ENCODE data around the gene TWIST2.

Gene TWIST2

GRCh38 chr2:238888781-238889180 lies 40.9 kb downstream of the TWIST2 start:
- DNase-seq (ENCODE audit: low spot score), result no peak

- no peak for DNase-seq (ENCODE audit: low spot score)
Measured at GRCh38 chr2:238890131-238890530, 42.2 kb downstream of the TWIST2 start.

GRCh38 chr2:238890618-238891456 lies 43.0 kb downstream of the TWIST2 start:
- DNase-seq (ENCODE audit: low spot score), result no peak

GRCh38 chr2:238891457-238892203 lies 43.7 kb downstream of the TWIST2 start:
- no peak for DNase-seq (ENCODE audit: low spot score)

DNA sequence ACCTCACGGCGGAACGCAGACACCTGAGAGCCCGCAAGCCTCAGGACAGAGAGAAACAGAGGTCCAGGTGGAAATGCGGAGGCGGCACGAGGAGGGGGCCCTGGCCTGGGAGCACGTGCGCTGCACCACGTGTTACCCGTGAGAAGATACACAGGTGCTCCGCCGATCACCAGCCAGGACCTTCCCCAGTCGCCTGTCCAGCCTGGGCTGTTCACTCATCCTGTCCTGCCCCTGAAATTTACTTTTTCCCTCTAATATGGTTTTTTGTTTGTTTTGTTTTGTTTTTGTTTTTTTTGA lies 44.3 kb downstream of the TWIST2 start:
- no peak for DNase-seq (ENCODE audit: low spot score)

- DNase-seq (ENCODE audit: low spot score), result no peak
Measured at GRCh38 chr2:238892796-238893195, 44.9 kb downstream of the TWIST2 start.

DNA sequence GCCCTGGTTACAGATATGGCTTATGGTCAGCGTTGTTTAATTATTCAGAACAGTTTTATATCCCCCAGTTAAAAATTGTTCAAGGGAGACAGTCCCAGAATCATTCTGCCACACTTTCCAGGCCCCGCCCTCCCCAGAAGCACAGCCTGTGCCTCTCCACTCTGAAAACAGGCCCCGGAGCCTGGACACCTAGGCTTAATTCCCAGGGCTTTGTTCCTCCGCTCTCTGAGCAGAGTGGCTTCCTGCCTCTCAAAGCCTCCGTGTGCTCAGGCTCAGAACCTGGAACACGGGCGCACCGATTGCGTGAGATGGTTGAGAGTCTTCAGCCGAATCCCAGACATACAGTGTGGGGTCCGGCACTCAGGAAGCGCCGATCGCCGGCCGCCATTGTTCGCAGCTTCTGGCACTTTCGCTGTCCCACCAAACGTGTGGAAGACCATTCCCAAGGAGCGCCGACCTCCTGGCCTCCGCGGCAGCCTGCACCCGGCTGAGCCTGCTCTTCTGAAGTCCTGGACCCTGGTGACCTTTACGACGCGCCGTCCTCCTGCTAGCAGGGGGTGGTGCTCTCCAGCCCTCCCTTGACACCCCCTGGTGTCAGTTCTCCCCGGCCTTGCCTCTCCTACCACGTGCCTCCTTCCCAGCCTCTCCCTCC lies 45.6 kb downstream of the TWIST2 start:
- no peak for DNase-seq (ENCODE audit: low spot score)

DNA sequence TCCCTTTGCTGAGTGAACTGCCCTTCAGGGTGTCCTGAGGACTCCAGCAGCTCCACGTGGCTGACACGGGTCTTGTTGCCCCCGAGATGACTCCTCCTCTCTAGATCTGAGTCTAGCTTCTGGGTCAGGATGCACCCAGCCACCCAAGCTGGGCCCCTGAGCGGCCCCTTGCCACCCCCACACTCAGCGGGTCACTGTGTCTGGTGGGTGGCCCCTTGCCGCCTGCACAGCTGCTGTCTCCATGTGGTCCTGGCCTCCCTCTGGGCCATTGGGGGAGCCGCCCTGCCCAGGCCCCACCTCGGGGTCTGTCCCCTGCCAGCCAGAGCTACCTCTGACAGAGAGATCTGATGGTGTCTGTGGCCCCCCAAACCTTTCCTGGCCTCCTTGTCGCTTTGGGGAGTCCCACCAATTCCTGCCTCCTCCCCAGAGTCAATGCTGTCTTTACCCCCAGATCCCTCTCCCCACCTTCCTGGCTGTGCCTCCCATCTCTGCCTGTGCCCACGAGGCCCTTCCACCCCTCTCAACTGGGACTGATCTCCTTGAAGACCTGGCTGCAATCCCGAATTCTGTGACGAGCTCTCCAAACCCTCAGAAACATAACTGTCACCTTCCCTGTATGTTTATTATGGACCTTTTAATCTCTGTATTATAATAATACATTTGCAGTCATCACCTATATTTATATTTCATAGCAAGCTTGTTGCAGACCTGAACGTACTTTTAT lies 46.5 kb downstream of the TWIST2 start:
- no peak for DNase-seq (ENCODE audit: low spot score)

DNA sequence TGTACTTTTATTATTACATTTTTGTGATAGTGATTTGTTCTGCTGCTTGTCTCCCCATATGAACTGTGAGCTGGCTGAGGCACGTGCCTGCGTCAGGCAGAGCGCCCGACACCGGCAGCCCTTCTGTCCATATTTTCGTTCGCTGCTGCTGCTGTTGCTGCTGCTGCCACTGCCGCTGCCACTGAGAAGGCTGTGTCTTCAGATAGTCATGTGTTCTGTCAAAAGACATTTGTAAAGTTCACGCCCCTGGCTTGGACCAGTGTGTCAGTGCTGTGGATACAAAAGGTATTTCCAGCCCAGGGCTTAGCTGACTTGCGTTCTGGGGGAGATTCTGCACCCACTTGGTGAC lies 47.0 kb downstream of the TWIST2 start:
- no peak for DNase-seq (ENCODE audit: low spot score)

- no peak for DNase-seq (ENCODE audit: low spot score)
Measured at GRCh38 chr2:238895361-238895882, 47.5 kb downstream of the TWIST2 start.

DNA sequence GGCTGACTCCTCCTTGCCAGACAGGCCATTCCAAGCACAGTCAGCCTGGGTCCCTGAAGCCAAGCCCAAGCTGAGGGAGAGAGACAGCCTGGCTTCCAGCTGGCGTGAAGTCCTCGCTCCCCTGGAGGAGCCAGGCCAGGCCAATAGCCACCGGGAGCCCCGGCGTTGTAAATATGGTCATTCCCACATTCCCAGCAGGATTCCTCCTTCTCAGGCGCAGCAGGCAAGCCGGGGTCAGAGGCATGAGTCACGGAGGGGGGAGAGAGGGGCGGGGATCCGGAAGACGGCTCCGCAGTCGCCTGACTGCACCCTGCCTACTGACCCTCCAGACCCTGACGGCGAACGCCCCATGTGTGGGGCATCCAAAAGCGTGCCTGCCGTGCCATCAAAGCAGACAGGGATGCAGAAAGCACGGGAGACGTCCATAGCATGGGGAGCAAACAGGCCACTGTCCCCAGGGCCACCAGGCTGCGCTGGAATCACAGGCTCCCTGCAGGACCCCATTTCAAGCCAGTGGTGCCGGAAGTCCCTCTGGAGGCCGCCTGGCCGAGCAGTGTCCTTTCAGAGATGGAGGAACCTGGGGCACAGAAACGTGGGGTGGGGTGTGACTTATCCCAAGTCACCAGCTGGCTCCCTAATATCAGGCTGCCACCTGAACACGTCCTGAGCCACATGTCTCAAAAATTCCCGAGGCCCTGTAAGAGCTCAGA lies 48.2 kb downstream of the TWIST2 start:
- DNase-seq (ENCODE audit: low spot score), result no peak

DNA sequence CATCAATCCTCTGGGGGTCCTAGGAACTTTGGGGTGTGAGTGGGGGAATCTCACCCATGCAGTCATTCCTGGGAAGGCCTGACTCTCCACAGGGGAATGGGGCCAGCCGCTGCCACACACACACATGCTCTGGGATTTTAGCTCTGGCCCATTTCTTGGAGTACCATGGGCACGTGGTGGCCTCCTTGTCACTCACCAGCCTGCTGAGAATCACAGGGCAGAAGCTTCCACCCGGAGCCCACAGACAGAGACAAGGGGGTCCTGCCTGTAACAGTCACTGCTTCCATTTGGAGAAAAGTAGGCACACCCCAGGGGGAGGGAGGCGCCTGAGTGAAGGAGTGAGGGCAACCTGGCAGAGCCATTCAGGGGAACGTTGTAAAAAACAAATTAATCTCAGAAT lies 48.8 kb downstream of the TWIST2 start:
- no peak for DNase-seq (ENCODE audit: low spot score)

DNA sequence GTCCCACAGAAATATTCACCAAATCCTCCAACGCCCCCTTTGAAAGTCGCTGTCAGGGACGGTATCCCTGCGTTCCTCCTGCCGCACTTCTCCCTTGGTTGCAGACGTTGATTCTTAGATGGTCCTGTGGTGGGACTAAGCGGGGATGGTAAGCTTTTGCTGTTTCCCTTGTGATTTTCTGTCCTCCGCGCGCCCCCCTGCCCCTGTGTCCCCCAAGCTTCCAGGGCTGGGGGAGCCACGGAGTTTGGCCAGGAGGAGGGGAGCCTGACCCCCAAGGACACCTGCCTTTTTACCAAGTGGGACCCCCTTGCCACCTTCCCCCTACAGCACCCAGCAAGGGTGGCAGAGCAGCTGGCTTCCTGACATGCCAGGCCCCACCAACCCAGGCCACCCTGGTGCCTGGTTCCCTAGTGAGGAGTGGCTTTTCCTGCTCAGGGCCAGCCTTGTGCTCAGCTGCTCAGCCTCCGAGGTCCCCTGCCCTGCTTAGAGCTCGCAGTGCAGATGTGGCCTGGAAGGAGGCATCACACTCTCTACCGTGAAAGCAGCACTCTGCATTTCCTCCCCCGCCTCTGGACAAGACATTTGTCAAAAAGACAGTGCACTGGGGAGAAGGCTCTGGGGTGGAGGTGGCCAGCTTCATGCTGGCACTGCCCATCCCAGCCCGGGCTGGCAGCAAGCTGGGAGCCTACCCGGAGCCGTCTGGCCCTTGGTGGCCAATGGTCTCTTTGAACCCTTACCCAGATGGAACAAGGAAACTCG lies 49.4 kb downstream of the TWIST2 start:
- no peak for DNase-seq (ENCODE audit: low spot score)

DNA sequence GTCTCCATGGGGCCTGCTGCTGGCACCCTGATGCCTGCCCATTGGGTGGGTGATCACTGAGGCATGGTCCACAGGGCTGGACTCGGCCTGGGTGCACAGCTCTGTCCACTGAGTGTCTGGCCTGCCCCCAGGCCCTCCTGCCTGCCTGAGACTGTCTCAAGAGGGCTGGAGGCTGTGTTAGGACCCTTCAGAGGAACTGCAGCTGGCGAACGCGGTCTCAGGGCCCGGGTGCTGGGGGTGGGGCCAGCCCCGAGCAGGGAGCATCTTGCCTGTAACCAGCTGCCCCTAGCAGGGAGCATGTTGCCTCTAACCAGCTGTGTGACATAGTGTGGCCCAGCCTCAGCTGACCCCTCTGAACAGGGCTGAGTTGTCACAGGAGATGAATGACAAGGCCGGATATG lies 50.0 kb downstream of the TWIST2 start:
- DNase-seq (ENCODE audit: low spot score), result no peak

DNA sequence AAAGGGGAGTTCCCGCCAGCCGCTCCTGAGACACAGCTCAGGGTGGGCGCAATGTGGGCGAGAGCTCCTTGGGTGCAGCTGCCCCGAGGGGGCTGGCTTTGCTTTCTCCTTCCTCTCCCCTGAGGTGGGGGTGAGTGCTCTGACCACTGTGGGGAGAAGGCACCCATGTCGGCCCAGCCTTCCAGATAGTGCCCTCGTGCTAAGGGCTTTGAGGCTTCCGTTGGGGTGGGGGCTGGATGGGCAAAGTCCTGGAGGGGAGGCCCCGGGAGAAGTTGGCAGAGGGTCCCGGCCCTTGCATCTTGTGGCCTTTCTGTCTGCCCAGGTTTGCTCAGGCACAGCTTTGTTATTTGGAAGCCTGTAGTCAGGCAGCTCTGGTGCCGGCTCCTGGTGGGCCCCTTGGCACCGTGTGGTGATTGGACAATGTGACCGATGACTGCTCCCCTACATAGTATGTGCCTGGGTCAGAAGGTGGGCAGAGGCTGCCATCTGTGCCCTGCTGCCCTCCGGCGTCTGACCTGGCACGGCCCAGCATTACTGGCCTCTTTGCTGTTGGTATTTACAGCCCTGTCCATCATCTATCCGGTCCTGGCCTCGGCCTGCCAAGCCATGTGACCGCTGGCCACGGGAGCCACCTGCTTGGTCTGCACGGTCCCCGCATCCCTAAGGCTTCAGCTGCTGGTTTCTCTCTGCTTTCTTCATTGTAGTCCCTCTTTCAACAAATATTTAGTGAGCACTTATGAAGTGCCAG lies 50.8 kb downstream of the TWIST2 start:
- no peak for DNase-seq (ENCODE audit: low spot score)

GRCh38 chr2:238899386-238899785 lies 51.5 kb downstream of the TWIST2 start:
- DNase-seq (ENCODE audit: low spot score), result no peak

DNA sequence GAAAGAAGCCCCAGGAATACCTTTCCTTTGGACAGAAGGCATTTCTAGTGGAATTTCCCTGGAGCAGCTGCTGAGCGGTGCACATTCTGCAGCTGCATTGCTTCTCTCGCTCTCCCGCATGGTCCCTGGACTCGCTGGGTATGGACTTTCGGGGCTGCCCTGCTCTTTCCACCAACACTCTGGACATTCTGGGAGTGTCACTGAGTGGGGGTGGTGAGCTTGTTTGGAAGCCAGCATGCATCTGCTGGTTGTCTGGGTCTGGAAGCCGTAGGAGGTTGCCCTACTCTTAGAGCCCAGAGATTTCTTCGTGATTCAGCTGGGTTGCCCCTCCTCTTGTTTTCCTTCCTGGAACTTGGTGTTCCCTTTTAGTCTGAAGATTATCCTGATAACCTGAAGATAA lies 52.6 kb downstream of the TWIST2 start:
- no peak for DNase-seq (ENCODE audit: low spot score)

- no peak for DNase-seq (ENCODE audit: low spot score)
Measured at GRCh38 chr2:238901461-238902057, 53.7 kb downstream of the TWIST2 start.

- DNase-seq (ENCODE audit: low spot score), result no peak
Measured at GRCh38 chr2:238902285-238902684, 54.4 kb downstream of the TWIST2 start.
